Activated CD4-positive, CD25-positive, alpha-beta regulatory T cell treated with anti-CD3 and anti-CD28 coated beads, Interleukin-2, amount 50 U/mL, for 24 hours (primary cell): Measurements from ENCODE around the gene CDPF1.
"Not testable (repeated sequence)": the region's sequence is repeated elsewhere in the genome, so short reads cannot be mapped to it uniquely, and the experiment has no call there.

Experiments
- ATAC-seq, 2 donors: fragments of 150-1000 bp; cut with Tn5 transposase; one replicate each; pipeline ENCODE4 v1.10.0; 2021; ENCODE audit warnings: mild to moderate bottlenecking in 1 of 2, moderate library complexity in 1 of 2

Gene CDPF1

DNA sequence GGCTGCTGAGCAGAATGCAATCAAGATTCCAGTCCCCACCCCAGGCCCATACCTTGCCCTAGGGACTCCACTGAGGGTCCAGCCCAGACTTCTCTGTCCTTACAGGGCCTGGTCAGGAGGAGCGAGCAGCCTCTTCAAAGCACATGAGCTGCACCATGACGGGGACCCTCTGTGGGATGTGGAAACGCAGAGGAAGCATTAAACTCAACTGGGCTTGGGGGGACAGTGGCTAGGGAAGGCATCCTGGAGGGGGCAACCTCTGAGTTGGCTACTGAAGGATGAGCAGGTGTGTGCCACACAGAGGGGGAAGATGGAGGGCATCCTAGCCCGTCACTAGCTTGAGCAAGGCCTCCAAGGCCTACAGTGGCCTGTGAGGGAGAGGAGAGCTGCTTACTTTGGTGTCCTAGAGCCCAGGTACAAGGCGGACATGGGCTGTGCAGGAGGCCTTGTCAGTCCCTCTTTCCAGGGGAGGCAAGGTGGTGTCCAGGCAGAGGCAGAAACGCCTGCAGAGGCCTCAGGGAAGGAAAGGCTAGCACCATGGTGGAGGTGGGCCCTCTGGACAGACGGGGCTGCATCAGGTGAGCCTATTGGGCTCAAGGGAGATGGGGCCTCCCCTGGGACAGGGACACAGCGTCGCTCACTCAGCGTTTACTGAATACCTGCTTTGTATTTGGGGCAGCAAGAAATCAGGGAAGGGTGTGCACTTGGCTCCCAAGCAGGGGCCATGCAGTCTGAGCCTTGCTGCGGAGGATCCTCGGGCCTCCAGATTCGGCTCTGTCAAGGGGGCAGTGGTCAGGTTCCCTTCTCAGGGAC lies 32.0 kb upstream of the CDPF1 start:
- ATAC-seq = no peak

DNA sequence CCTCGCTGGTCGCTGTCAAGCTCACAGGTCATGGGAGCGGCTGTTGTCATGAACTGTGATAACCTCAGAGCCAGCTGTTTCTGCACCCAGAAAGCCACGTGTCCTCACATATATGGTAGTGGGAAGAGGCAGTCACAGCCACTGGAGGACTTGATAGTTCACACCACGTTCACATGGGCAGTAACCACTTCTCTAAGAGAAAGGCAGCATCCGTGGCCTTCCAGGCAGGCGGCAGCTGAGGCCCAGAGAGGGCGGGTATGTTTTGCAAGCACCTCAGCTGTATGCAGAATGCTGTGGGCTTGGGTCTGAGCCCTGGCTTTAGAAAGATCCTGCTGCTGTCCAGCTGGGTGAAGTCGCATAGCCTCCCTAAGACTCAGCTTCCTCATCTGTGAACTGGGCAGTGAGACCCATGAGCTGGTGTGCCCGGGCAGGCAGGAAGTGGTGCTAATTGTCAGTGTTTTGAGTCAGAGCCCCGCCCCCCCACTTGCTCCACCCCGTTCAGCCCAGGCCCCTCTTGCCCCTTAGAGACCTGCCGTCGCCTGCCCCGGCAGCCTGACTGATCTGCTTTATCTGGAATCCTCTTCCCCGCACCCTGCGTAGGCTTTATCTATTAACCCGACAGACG lies 31.0 kb upstream of the CDPF1 start:
- no peak for ATAC-seq

DNA sequence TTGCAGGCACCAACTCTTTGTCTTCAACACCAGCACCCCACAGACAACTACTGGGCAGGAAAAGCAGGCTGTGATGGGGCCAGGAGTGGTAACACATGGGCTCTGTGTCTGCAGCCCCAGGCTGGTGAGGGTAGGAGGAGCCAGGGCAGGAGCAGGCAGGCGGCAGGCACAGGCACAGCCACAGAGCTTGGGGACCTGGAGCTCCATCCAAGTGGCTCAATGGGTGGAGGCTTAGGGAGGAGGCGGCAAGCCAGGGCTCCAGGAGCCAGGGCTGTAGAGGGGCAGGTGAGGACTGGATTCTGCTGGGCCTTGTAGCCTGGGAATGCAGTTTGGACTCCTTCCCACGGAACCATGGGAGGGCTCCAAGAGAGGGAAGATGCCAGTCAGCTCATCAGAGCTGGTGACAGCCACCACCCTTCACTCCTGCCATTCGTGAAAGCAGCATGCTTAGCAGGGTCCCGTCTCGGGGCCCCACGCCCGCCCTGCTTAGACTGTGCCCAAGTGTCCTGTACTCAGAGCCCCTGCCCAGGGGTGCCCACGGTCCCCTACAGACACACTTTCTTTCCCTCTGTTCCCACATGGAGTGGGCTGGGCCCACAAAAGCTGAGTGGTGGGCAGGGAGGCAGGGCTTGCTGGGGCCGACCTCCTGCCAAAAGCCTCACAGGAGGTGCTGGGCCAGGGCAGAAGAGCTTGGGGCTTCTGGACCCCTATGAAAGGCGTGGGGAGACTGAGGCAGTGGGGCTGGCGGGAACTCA lies 30.1 kb upstream of the CDPF1 start:
- ATAC-seq = no peak

DNA sequence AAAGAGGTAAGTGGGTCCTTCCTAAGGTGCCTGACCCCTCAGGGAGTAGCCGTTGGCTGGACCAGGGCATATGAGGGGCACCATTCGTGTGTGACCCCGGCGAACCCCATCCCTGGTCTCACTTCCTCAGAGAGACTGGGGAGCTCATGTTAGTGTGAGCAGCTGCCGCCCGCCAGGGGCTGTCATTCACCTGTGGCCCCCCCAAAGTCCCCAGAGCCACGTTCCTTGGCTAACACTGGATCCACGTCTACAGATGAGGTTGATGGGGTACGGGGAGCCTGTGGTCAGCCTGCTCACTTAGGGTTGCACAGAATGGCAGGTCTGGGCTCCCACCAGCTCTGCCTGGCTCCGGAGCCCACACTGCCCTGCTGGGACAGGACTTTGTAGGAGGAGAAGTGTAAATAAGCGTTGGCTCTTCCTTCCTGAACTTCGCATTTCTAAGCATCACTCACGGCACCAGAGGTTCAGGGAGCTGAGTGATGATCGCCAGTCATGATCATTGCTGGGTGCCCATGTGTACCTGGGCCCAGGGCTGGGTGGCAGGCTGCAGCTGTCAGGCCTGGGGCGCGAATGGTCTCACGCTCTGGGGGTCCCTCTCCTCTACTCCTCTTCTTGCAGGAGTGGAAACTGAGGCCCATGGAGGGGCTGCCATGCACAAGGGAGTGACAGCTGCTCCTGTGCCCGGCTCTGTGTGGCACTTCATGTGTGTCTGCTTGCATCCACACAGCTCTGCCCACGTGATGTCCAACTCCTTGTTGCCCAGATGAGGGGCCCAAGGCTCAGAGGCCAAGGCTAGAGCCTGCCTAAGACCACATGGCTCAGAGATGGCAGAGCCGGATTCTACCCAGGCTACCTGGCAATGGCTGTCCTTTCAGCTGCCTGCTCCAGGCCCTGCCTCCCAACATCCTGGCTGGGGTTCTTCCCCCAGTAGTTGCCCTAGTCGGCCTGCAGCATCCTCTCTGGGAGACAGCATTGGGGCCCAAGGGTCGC lies 28.9 kb upstream of the CDPF1 start:
- ATAC-seq = no peak

DNA sequence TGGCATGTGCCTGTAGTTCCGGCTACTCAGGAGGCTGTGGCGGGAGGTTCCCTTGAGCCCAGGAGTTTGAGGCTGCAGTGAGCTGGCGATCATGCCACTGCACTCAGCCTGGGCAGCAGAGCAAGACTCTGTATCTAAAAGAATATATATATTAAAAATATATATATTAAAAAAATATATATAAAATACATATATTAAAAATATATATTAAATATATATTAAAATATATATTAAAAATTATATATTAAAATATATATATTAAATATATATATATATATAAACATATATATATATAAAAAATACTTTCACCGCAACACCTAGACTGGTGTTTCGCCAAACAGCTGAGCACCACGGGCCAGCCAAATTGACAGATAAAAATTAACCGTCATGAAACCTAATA lies 26.5 kb upstream of the CDPF1 start:
- ATAC-seq = no peak

DNA sequence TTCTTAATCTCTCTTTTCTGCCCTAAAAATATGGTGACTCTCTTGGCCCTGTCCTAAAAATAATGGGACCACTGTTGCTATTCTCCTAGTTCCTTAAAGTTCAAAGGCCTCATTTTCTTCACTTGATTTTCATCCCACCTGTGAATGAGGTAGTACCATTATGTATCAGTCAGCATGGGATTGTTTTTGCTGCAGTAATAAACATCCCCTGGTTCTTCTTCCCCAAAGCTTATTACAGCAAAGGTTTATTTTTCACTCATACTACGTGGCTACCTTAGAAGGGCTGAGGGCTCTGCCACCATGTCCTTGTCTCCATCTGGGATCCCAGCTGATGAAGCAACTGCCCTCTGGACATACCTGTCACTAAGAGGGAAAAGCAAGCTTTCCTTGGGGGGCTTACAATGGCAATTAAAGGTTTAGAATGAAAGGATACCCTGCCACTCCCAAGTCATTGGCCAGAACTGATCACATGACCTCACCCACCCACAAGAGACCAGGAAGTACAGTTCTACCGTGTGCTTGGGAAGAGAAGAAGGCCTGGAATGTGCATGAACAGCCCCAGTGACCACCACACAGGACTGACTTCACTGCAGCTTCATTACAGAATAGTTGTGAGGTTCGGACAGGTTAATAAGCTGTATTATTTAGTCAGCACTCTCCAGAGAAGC lies 25.5 kb upstream of the CDPF1 start:
- no peak for ATAC-seq

DNA sequence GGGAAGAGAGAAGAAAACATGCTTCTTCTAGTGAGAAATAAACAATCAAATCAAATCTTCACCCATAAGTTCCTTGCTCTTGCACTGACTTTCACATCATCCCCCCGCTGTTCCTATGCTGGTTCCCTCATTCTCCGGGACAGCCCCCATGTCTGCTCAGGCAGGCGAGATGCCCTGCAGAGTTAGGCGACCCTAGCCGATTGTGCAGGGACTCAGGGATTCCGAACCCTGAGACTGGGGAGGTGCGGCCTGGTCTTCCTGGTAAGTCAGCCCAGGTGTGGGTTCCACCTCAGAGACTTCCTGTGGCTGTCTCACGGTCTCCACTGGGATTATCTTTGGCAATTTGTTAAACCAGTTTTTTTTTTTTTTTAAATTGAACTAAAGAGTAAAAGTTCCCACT lies 24.3 kb upstream of the CDPF1 start:
- ATAC-seq = no peak

DNA sequence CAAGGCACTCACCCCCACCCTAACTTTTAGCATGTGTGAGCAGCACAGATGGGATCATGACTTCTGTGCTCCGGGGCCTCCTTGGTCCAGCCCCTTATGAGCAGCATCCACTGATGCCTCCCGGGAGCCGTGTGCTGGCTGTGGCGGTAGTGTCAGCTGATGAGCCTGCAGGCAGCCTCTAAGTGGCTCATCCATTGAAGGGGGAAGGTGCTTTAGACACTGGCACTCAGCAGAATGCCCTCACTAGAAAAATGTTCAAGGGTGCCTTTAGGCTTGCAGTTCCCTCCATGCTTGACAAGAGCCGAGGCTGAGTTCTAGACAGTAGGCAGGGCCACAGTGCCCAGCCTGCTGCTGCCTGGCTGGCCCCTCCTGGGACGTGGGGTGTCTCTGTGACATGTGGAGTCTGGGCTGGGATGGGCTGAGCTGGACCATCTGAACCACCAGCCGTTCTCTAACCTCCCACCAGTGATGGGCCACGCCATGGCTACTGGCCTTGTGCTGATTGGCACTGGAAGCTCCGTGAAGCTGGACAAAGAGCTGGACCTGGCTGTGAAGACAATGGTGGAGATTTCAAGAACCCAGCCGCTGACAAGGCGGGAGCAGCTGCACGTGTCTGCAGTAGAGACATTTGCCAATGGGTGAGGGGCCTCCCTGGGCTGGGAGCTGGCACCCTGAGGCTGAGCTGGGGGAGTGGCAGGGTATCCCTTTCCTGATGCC lies 23.5 kb upstream of the CDPF1 start:
- ATAC-seq = no peak

DNA sequence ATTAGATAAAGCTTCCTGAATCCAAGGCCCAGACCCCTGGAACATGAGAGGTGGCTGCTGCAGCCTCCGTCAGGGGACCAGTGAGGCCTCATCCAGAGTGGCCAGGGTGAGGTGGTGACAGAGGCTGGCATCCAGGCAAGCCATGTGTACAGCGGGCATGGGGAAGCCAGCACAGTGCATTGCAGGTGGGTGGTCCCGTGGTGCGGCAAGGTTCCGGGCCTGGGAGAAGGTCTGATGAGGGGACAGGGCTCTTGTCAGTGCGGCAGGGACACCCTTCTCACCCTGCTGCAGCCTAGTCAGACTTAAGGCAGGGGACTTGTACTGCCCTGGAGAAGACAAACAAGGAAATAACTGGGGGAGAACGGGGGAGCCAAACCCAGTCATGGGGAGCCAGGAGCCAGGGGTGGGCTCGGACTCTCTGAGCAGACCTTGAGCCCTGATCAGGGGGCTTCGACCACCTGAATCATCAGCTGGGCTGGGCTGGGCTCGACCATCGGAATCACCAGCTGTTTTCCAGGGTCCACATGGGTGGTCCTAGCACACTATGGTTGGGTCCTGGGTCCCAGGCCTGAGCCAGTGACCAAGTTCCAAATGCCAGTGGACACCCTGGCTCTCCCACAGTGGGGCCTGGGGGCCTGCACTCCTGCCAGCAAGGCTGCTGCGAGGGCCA lies 22.8 kb upstream of the CDPF1 start:
- no peak for ATAC-seq

DNA sequence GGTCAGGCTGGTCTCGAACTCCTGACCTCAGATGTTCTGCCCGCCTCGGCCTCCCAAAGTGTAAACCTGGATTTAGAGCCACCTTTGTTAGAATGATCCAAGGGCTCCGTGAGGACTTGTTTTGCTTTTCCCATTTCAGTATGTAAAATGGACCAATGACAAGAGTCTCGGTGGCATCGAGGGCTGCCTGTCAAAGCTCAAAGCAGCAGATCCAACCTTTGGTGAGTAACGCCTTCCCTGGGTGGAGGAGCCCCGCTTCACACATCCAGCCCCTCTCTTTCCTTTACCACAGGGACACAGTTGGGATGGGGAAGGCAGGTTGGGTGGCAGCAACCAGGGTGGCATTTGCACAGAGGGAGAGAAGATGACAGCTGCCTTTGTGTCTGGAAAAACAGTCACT lies 22.1 kb upstream of the CDPF1 start:
- no peak for ATAC-seq

DNA sequence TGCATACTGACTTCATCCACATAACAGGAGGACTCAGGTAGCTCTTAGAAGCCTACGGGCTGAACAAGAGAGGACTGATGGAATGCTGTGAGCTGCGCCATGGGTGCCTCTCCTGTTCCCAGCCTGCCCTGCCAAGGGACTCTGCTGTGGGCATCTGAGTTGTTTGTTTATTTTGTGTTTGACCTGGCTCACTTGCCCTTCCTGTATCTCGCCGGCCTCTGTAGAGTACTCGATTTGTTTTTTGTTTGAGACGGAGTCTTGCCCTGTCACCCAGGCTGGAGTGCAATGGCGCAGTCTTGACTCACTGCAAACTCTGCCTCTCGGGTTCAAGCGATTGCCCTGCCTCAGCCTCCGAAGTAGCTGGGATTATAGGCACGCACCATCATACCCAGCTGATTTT lies 19.5 kb upstream of the CDPF1 start:
- no peak for ATAC-seq

DNA sequence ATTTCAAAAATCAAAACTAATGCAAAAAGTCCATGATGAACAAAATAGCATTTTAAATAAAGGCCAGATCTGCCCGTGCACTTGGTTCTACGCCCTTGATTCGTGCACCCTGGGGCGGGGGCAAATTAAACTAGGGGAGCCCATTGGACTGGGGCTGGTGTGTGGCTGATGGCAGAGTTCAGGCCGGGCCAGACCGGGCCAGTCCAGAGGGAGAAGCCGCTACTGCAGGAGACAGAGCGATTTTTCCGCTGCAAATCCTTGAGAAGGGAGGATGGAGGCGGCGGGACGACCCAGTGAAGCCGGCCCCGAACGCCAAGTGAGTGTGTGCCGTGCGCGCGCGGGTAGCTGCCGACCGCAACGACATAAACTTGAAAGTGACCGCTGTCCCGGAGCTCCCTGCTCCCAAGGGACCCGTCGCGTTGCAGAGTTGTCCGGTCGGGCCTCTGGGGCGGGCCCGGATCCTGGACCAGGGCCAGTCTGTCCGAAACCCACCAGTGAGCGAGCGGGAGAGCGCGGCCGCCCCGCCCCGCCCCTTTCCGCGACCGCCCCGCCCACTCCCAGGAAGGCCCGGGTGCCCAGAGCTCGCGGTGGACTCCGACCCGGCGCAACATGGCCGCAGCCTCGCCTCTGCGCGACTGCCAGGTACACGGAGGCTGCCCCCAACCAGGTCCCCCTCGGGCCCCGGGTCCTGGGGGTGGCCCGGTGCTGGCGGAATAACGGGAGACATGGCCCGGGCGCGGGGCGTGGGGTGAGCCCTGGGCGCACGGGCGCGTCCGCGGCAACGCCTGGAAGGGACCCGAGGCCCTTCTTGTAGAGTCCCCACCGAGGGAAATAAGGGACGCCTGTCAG lies 17.6 kb upstream of the CDPF1 start, which contains the start of gene TTC38:
TSS of gene TTC38 (plus strand) at position 578 of the 849 bp plus-strand sequence. CDS start at position 610, 32 bp downstream.
- ATAC-seq = peak; percentile 70 to 79

DNA sequence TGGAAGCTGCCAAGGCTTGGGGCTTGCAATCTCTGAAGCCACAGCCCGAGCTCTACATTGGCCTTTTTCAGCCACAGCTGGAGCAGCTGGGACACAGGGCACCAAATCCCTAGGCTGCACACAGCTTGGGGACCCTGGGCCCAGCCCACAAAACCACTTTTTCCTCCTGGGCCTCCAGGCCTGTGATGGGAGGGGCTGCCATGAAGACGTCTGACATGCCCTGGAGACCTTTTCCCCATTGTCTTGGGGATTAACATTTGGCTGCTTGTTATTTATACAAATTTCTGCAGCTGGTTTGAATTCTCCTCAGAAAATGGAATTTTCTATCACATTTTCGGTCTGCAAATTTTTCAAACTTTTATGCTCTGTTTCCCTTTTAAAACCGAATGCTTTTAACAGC lies 15.5 kb upstream of the CDPF1 start:
- ATAC-seq = not testable (repeated sequence)

DNA sequence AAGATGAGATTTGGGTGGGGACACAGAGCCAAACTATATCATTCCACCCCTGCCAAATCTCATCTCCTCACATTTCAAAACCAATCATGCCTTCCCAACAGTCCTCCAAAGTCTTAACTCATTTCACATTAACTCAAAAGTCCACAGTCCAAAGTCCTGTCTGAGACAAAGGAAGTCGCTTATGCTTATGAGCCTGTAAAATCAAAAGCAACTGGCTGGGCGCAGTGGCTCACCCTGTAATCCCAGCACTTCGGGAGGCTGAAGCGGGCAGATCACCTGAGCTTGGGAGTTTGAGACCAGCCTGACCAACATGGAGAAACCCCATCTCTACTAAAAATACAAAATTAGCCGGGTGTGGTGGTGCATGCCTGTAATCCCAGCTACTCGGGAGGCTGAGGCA lies 14.4 kb upstream of the CDPF1 start:
- ATAC-seq = not testable (repeated sequence)

DNA sequence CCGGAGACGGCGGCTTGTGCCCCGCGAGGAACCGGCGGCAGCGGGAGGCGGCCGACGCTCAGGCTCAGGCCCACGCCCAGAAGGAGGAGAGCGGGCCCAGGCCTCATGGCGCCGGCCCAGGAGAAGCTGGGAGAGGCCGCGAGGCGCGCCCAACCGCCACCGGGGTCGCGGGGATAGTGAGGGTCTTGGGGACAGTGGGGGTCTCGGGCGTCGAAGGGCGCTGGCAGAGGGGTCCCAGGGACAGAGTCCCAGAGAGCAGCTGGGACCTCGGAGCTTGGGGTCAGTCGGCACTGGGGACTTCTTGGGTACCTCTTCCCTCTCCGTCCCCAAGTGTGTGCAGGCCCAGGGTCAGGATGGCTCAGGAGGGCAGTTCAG lies 13.1 kb upstream of the CDPF1 start, which contains the start of gene PKDREJ:
TSS of gene PKDREJ (minus strand) at position 128 of the 375 bp plus-strand sequence. CDS start at position 107, 21 bp downstream.
- no peak for ATAC-seq

DNA sequence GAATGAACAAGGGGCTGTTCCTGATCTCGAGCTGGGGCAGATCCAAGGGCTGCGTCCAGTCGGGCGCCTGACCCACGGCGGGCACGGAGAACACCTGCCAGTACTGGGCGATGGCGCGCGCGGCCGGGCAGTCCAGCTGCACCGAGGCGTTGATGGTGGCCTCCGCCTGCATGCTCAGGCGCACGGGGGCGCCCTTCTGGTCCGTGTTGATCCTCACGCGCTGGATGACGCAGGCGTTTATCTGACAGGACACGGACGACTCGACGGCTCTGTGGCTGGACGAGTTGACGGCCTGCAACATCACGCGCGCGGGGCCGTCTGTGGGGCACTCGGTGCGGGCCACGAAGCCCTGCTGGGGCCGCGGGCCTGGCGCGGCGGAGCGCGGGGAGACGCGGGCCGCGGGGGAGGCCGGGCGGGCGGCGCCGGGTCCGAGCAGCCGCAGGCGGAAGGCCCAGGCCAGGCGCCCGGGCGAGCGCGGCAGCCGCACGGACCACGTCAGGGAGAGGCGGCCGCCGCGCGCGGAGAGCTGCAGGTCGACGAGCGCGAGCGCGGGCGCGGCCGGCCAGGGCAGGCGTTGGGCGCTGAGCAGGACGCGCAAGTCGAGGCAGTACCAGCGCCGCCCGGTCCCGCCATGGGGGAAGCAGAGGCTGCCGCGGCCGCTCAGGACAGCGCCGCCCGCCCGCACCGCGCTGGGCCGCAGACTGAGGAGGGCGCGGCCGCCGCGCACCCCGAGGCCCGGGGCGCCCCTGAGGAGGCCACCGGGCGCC lies 12.5 kb upstream of the CDPF1 start:
- peak; percentile 28 to 48 for ATAC-seq

DNA sequence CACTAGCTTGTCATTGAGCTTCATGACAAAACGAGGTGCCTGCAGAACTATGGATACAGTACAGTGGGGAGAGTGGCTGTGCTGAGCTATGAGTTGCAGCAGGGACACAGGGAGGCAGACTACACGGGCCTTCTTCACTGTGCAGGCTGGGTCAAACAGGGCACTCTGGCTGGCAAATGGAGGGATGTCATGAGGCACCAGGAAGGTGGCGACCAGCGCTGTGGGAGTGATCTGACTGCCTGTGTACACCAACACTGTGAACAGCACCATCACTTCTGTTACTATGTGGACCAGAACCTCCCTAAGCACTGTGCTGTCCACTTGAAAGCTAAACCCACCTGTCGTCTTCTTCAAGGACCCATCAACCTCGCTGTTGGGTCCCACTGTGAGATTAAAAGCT lies 9.9 kb upstream of the CDPF1 start:
- ATAC-seq = no peak

DNA sequence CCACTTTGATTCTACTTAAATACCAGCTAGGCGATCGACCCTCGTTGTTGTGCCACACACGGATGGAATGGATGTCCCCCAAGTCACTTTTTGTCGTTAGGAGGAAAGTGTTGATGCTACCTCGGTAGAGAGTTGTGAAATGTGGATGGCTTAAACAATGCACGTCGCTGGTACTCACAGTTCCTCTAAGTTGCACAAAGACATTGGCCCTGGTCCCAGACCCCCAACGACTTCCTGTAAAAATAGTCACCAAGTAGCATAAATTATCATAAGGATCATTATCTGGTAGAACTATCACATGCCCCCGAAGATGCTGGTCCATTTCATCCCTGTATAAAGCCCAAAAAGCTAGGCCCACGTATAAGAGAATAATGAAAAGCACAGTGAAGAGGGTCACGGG lies 9.3 kb upstream of the CDPF1 start:
- no peak for ATAC-seq
